GM18858 (cell line): ENCODE results near the gene DDX47.
"Not testable (repeated sequence)": the region's sequence is repeated elsewhere in the genome, so short reads cannot be mapped to it uniquely, and the experiment has no call there.

Experiments
- ATAC-seq: cut with Tn5 transposase; IDR thresholded peaks from one replicate; pipeline ENCODE4 v1.9.1; 2021; ENCODE audit not compliant: unreplicated experiment

The DDX47 gene

GRCh38 chr12:12871587-12872138 lies 58.5 kb downstream of the DDX47 start:
- ATAC-seq = no peak

- ATAC-seq = no peak
Measured at GRCh38 chr12:12872139-12872933, 59.2 kb downstream of the DDX47 start.

GRCh38 chr12:12872934-12873275 lies 59.8 kb downstream of the DDX47 start:
- no peak for ATAC-seq

GRCh38 chr12:12874029-12874428 lies 60.9 kb downstream of the DDX47 start:
- no peak for ATAC-seq

- ATAC-seq = not testable (repeated sequence)
Measured at GRCh38 chr12:12875301-12875700, 62.2 kb downstream of the DDX47 start.

GRCh38 chr12:12877153-12877768 lies 64.1 kb downstream of the DDX47 start:
- ATAC-seq = no peak

- no peak for ATAC-seq
Measured at GRCh38 chr12:12877781-12878455, 64.8 kb downstream of the DDX47 start.
